OCI-LY7 (cell line): ENCODE measurements around the gene YWHAB. TPM values are rescaled to one million over a fixed set of nuclear protein-coding genes. Genes with fewer than 3 reads are reported as not detected.

Experiments used
- BruUV-seq: library from RNA; stranded (reverse); fragments of 400-500 nt; replicated peaks from 2 replicates; lab custom pipeline; 2021; lab: Mats Ljungman, UMichigan
- CTCF ChIA-PET: fragments of 300-600 bp; sonication (Branson Sonifier 250); formaldehyde crosslinking; loops from one replicate; lab custom pipeline; 2022; ENCODE audit warnings: antibody characterized with exemption; ENCODE audit not compliant: unreplicated experiment; lab: Charles Lee
- POLR2A ChIA-PET: fragments of 300-600 bp; sonication (Branson Sonifier 250); formaldehyde crosslinking; loops from one replicate; lab custom pipeline; 2022; ENCODE audit warnings: antibody characterized with exemption; lab: Charles Lee
- DNase-seq: peaks from one replicate; pipeline ENCODE4 v3.0.0-alpha.2; 2015; ENCODE audit warnings: low spot score
- H2AFZ ChIP-seq: fragments of 200-600 bp; sonication (generic), shearing (Covaris generic); 2 replicates; pipeline ENCODE4 v1.6.1; 2014; ENCODE audit warnings: mild to moderate bottlenecking, antibody characterized with exemption, low read length, moderate library complexity
- H3K27ac ChIP-seq: fragments of 200-600 bp; sonication (generic); 2 replicates; pipeline ENCODE4 v1.5.1; 2014; ENCODE audit warnings: mixed run types, low read depth, mild to moderate bottlenecking, moderate library complexity, low read length, inconsistent platforms; ENCODE audit not compliant: poor library complexity, severe bottlenecking
- H3K36me3 ChIP-seq: fragments of 200-600 bp; sonication (generic); 2 replicates; pipeline ENCODE4 v1.6.1; 2014; ENCODE audit warnings: mild to moderate bottlenecking, antibody characterized with exemption, low read length, moderate library complexity, mixed read lengths; ENCODE audit not compliant: insufficient read depth
- H3K4me1 ChIP-seq: fragments of 200-600 bp; sonication (generic); 2 replicates; pipeline ENCODE4 v1.5.1; 2014; ENCODE audit warnings: mild to moderate bottlenecking, low read length; ENCODE audit not compliant: insufficient read depth, poor library complexity, severe bottlenecking
- H3K4me2 ChIP-seq: fragments of 200-600 bp; sonication (generic); 2 replicates; pipeline ENCODE4 v1.6.1; 2014; ENCODE audit warnings: mild to moderate bottlenecking, low read length
- H3K4me3 ChIP-seq: fragments of 200-600 bp; sonication (generic); 2 replicates; pipeline ENCODE4 v1.5.1; 2014; ENCODE audit warnings: mild to moderate bottlenecking, low read depth, low read length; ENCODE audit not compliant: poor library complexity, severe bottlenecking
- H3K79me2 ChIP-seq: fragments of 200-600 bp; sonication (generic); 2 replicates; pipeline ENCODE4 v1.6.1; 2016; ENCODE audit warnings: low read depth, mild to moderate bottlenecking, low read length, moderate library complexity, mixed read lengths; ENCODE audit not compliant: insufficient read depth
- H3K9me2 ChIP-seq: fragments of 200-600 bp; sonication (generic); 2 replicates; pipeline ENCODE4 v1.6.1; 2016; ENCODE audit warnings: mild to moderate bottlenecking, low read length, mixed read lengths; ENCODE audit not compliant: insufficient read depth
- H3K9me3 ChIP-seq: fragments of 200-600 bp; sonication (generic); 2 replicates; pipeline ENCODE4 v1.6.1; 2014; ENCODE audit warnings: mild to moderate bottlenecking, mixed run types, low read length, mixed read lengths
- H4K20me1 ChIP-seq: fragments of 200-600 bp; sonication (generic); 2 replicates; pipeline ENCODE4 v1.6.1; 2014; ENCODE audit warnings: mild to moderate bottlenecking, antibody characterized with exemption, low read length, moderate library complexity, mixed read lengths; ENCODE audit not compliant: insufficient read depth
- EZH2phosphoT487 ChIP-seq: fragments of 200-600 bp; sonication (generic); IDR thresholded peaks from 2 replicates; pipeline ENCODE4 v1.6.1; 2018; ENCODE audit warnings: low read depth, borderline replicate concordance, mild to moderate bottlenecking, mixed run types, antibody characterized with exemption, low read length, moderate library complexity, mixed read lengths
- intact Hi-C: fragments of 100-400 bp; cut with micrococcal nuclease; formaldehyde crosslinking; loops from one replicate; pipeline ENCODE4 v1.10.0; 2022; ENCODE audit not compliant: unreplicated experiment
- total RNA-seq, 2 experiments: library from RNA; depleted of rRNA in 1 of 2; stranded (reverse); fragments of >200 nt in 1 of 2; shearing (Covaris generic) in 1 of 2; gene quantifications; 2 replicates each; pipeline ENCODE4 v1.2.3, GENCODE V29; 2014 to 2022
- TF ChIP-seq, protein P1 (sequence below): fragments of 200-600 bp; sonication (generic); conservative IDR thresholded peaks from 2 replicates; pipeline ENCODE4 v1.5.1; 2014; ENCODE audit warnings: mild to moderate bottlenecking, antibody characterized with exemption, low read length, moderate library complexity, mixed read lengths

Gene YWHAB
- total RNA-seq, 2 experiments from 2014 or later: 72.8 to 245 TPM

DNA sequence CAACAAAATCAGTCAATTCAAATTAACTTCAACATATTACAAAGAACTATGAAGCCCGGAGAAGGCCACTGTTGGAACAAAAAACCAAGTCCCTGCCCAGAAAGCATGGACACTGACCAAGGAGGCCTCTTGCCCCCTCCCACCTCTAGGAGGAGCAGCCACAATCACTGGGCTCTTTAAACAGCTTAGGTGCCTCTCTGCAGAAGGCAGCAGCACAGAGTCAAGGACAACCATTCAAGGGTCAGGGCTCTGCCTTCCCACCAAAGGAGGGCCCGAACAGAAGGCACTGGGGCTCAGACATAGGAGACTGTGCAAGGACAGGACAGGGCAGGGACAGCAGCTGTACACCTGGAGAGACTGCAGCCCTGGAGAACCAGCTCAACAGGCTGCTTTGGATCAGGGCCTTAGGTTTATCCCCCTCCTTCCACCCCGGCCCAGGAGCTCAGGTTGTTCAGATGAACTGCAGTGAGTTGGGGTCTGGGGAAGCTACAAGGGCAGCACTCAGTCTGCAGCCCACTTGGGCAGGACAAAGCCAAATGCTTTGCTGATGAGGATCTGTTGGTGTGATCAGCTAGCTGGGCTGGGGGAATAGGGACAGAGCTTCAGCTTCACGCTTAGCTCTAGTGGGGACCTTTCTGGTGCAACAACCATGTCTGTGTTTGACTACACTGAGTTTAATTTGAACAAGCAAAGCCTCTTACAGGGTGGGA is 56.9 kb downstream of the YWHAB start:
- ChIA-PET CTCF (interaction anchor here (1.2 kb wide), 1 partner anchor 11 kb away, joined by 3 read pairs; no protein-coding TSS in a partner anchor), POLR2A (interaction anchor here (0.6 to 1.0 kb wide), 3 partner anchors 9 to 24 kb away, joined by 3 read pairs; no protein-coding TSS in a partner anchor)
- no peak overlapping the region for H3K4me3 ChIP-seq
- TF ChIP-seq, protein P1, sequence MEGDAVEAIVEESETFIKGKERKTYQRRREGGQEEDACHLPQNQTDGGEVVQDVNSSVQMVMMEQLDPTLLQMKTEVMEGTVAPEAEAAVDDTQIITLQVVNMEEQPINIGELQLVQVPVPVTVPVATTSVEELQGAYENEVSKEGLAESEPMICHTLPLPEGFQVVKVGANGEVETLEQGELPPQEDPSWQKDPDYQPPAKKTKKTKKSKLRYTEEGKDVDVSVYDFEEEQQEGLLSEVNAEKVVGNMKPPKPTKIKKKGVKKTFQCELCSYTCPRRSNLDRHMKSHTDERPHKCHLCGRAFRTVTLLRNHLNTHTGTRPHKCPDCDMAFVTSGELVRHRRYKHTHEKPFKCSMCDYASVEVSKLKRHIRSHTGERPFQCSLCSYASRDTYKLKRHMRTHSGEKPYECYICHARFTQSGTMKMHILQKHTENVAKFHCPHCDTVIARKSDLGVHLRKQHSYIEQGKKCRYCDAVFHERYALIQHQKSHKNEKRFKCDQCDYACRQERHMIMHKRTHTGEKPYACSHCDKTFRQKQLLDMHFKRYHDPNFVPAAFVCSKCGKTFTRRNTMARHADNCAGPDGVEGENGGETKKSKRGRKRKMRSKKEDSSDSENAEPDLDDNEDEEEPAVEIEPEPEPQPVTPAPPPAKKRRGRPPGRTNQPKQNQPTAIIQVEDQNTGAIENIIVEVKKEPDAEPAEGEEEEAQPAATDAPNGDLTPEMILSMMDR: no peak
- TF ChIP-seq EZH2phosphoT487: no peak
- intact Hi-C loops: no loop called here
- H3K4me1 ChIP-seq: no peaks in the 10 kb centered on the region
- H2AFZ ChIP-seq: no peak overlapping the region
- H3K79me2 ChIP-seq: no peaks in the 10 kb centered on the region
- DNase-seq: no peak
- no peaks in the 10 kb centered on the region for H3K9me3 ChIP-seq
- no peak overlapping the region for H3K27ac ChIP-seq
- no peaks in the 10 kb centered on the region for H4K20me1 ChIP-seq
- peaks cover 99% of the 10 kb centered on the region for H3K36me3 ChIP-seq
- no peak overlapping the region for H3K4me2 ChIP-seq
- H3K9me2 ChIP-seq: no peaks in the 10 kb centered on the region
- TSS peak; percentile 65 for BruUV-seq

DNA sequence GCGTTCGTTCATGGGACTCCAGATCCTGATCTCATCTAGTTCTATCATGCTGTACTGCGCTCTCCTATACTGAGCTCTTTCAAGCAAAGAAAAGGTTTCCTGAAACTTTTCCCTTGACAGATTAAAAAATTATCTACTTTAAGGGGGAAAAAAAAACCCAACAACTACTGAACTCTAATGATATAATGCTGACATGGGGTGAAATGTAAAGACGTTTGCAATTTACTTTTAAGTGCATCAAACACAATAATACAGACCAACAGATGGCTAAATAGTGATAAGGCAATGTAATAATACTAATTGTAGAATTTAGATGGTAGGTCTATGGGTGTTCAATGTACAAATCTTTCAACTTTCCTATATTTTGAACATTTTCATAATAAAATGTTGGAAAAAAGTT is 58.3 kb downstream of the YWHAB start:
- DNase-seq: no peak
- Histone ChIP-seq H3K4me2 (no peak overlapping the region), H3K4me3 (no peak overlapping the region), H3K4me1 (no peaks in the 10 kb centered on the region), H3K9me3 (no peaks in the 10 kb centered on the region), H3K27ac (no peak overlapping the region), H2AFZ (no peak overlapping the region), H3K36me3 (peaks cover 99% of the 10 kb centered on the region), H3K79me2 (no peaks in the 10 kb centered on the region), H3K9me2 (no peaks in the 10 kb centered on the region), H4K20me1 (no peaks in the 10 kb centered on the region)
- POLR2A ChIA-PET: no interaction called here
- TF ChIP-seq EZH2phosphoT487: no peak
- TF ChIP-seq, protein P1: no peak
- intact Hi-C loops: no loop called here
- CTCF ChIA-PET: no interaction called here
- BruUV-seq: no TSS peak

DNA sequence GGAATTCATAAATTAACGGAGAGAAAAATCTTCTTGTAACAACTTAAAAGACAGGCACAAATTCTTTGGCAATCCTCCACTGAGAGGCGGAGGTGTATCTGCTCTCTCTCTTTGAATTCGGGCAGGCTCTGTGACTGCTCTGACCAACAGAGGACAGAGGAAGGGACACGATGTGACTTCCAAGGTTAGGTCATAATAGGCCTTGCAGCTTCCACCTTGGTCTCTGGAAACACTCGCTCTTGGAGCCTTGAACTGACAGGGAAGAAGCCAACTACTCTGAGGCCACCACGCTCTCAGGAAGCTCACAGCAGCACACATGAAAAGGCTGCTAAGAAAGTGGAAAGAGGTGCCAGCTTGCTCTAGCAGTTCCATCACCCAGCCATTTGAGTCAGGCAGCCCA is 59.8 kb downstream of the YWHAB start:
- Histone ChIP-seq H3K4me2 (no peak overlapping the region), H3K4me3 (no peak overlapping the region), H3K9me2 (no peaks in the 10 kb centered on the region), H3K27ac (no peak overlapping the region), H3K9me3 (no peaks in the 10 kb centered on the region), H3K4me1 (no peaks in the 10 kb centered on the region), H4K20me1 (no peaks in the 10 kb centered on the region), H3K79me2 (no peaks in the 10 kb centered on the region), H2AFZ (no peak overlapping the region), H3K36me3 (peaks cover 99% of the 10 kb centered on the region)
- intact Hi-C loops: no loop called here
- TF ChIP-seq EZH2phosphoT487: no peak
- TF ChIP-seq, protein P1: no peak
- CTCF ChIA-PET: interaction anchor here (0.7 kb wide), 1 partner anchor 854 kb away, joined by 3 read pairs; no protein-coding TSS in a partner anchor
- DNase-seq: no peak
- no TSS peak for BruUV-seq
- POLR2A ChIA-PET: no interaction called here
